Gastrocnemius medialis (tissue), 4 donors: Measurements from ENCODE around the gene ESAM.

Experiments
- CTCF ChIP-seq, 5 experiments: fragments of 450-650 bp in 3 of 5; fragments of 200-600 bp in 2 of 5; sonication (generic) in 2 of 5; IDR thresholded peaks in 4 of 5; conservative IDR thresholded peaks in 1 of 5; 1 replicate in 4 of 5; 2 replicates in 1 of 5; pipeline ENCODE4 v1.5.1; 2016 to 2019; ENCODE audit warnings: antibody characterized with exemption in 5 of 5, mild to moderate bottlenecking in 3 of 5, moderate library complexity in 3 of 5
- POLR2A ChIP-seq, 2 donors: fragments of 450-650 bp; IDR thresholded peaks; one replicate each; pipeline ENCODE4 v1.6.1; 2017; ENCODE audit warnings: antibody characterized with exemption in 2 of 2, mild to moderate bottlenecking in 2 of 2, moderate library complexity in 2 of 2

- TF ChIP-seq CTCF (IDR thresholded peaks at IDR 0.05 in 4 of 5, conservative IDR thresholded peaks at IDR 0.05 in 1 of 5) (no peak), POLR2A (IDR thresholded peaks at IDR 0.05) (no peak)
Measured at GRCh38 chr11:124732230-124732629, 29.9 kb downstream of the ESAM start.
